Uterus (tissue), 4 donors: ENCODE results near the gene CARD8. TPM values are rescaled to one million over a fixed set of nuclear protein-coding genes. Genes with fewer than 3 reads are reported as not detected.
A peak's percentile ranks its signal among the peaks of the same experiment; 100 is the strongest.

ENCODE experiments used
- DNase-seq, 2 donors: peaks; one replicate each; pipeline ENCODE4 v3.0.0-alpha.2; 2019 to 2020
- H3K27ac ChIP-seq, 2 donors: fragments of 200-600 bp; sonication (generic); 1 replicate in 1 of 2; 2 replicates in 1 of 2; pipeline ENCODE4 v1.5.1; 2016 to 2018
- H3K27me3 ChIP-seq, 2 donors: fragments of 200-600 bp; sonication (generic); one replicate each; pipeline ENCODE4 v1.5.1; 2018 to 2019; ENCODE audit warnings: control low read depth in 1 of 2
- H3K36me3 ChIP-seq, 2 donors: fragments of 200-600 bp; sonication (generic); one replicate each; pipeline ENCODE4 v1.5.1; 2019; ENCODE audit warnings: control low read depth in 1 of 2
- H3K4me1 ChIP-seq, 2 donors: fragments of 200-600 bp; sonication (generic); one replicate each; pipeline ENCODE4 v1.5.1; 2018 to 2019; ENCODE audit warnings: control low read depth in 1 of 2
- H3K4me3 ChIP-seq, 2 donors: fragments of 200-600 bp; sonication (generic); 1 replicate in 1 of 2; 2 replicates in 1 of 2; pipeline ENCODE4 v1.5.1; 2018 to 2019; ENCODE audit warnings: mild to moderate bottlenecking in 1 of 2
- H3K9me3 ChIP-seq, 2 donors: fragments of 200-600 bp; sonication (generic); one replicate each; pipeline ENCODE4 v1.5.1; 2019; ENCODE audit warnings: control low read depth in 1 of 2
- POLR2A ChIP-seq, 2 donors: fragments of 450-650 bp; IDR thresholded peaks; one replicate each; pipeline ENCODE4 v1.6.1; 2016; ENCODE audit warnings: antibody characterized with exemption in 2 of 2, mild to moderate bottlenecking in 1 of 2, moderate library complexity in 1 of 2
- intact Hi-C: fragments of 100-400 bp; cut with DNase I; formaldehyde crosslinking; loops from one replicate; pipeline ENCODE4 v1.15.1; 2023; ENCODE audit warnings: low total_unique reads
- total RNA-seq, 4 donors: library from RNA; depleted of rRNA in 3 of 4; stranded (reverse); fragments of >200 nt in 3 of 4; gene quantifications; one replicate each; pipeline versions ENCODE4 v1.1.0 to v1.2.4, GENCODE V29; 2014 to 2023
- TF ChIP-seq, protein P1 (sequence below), 4 experiments: fragments of 200-600 bp in 2 of 4; fragments of 450-650 bp in 2 of 4; sonication (generic) in 2 of 4; IDR thresholded peaks; one replicate each; pipeline ENCODE4 v1.5.1; 2016 to 2019; ENCODE audit warnings: antibody characterized with exemption in 4 of 4, mild to moderate bottlenecking in 2 of 4, moderate library complexity in 1 of 4
- donor health status: DM: yes; HTN: yes; CAD: no.

The CARD8 gene
- total RNA-seq, 4 donors from 2014 or later = 18.8 to 80.2 (median 53.0) TPM

DNA sequence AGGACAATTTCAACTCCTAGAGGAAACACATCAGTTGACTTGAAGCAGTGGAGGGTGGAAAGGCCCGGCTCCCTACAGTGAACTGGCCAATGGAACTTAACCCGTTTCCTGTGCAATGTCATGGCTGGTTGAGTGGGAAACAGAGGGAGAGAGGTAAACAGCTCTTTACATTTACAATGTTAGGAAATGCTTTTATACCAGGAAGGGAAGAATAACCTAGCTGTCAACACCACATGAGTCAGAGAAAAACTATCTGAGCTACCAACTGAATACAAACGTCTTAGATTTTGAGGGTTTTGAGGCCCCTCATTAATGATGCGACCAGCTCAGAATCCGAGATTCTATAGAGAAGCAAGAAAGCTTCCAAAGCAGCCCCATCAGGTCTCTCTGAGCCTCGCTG lies 36.7 kb downstream of the CARD8 start:
- H3K27me3 ChIP-seq = no peaks in the 10 kb centered on the region
- H3K4me1 ChIP-seq = no peaks in the 10 kb centered on the region
- H3K9me3 ChIP-seq = no peaks in the 10 kb centered on the region
- intact Hi-C loops = no loop called here
- H3K27ac ChIP-seq = no peak overlapping the region
- no peaks in the 10 kb centered on the region for H3K36me3 ChIP-seq
- TF ChIP-seq, protein P1, sequence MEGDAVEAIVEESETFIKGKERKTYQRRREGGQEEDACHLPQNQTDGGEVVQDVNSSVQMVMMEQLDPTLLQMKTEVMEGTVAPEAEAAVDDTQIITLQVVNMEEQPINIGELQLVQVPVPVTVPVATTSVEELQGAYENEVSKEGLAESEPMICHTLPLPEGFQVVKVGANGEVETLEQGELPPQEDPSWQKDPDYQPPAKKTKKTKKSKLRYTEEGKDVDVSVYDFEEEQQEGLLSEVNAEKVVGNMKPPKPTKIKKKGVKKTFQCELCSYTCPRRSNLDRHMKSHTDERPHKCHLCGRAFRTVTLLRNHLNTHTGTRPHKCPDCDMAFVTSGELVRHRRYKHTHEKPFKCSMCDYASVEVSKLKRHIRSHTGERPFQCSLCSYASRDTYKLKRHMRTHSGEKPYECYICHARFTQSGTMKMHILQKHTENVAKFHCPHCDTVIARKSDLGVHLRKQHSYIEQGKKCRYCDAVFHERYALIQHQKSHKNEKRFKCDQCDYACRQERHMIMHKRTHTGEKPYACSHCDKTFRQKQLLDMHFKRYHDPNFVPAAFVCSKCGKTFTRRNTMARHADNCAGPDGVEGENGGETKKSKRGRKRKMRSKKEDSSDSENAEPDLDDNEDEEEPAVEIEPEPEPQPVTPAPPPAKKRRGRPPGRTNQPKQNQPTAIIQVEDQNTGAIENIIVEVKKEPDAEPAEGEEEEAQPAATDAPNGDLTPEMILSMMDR (IDR thresholded peaks at IDR 0.05) = no peak
- TF ChIP-seq POLR2A (IDR thresholded peaks at IDR 0.05) = no peak
- no peak for DNase-seq
- no peak overlapping the region for H3K4me3 ChIP-seq

DNA sequence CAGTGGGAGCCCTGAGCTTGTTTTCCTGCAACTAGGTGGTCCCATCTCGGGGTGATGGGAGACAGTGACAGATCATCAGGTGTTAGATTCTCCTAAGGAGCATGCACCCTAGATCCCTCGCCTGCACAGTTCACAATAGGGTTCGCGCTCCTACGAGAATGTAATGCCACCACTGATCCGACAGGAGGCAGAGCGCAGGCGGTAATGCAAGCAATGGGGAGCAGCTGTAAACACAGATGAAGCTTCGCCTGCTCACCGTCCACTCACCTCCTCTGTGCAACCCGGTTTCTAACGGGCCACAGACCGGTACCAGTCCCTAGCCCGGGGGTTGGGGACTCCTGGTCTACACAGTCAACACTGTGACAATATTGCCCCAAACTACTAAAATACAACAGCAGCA lies 38.8 kb downstream of the CARD8 start:
- Histone ChIP-seq H3K27me3 (no peaks in the 10 kb centered on the region), H3K4me3 (no peak overlapping the region), H3K27ac (no peak overlapping the region), H3K4me1 (no peaks in the 10 kb centered on the region), H3K9me3 (no peaks in the 10 kb centered on the region), H3K36me3 (no peaks in the 10 kb centered on the region)
- intact Hi-C loops = no loop called here
- no peak for DNase-seq
- no peak for TF ChIP-seq POLR2A (IDR thresholded peaks at IDR 0.05)
- TF ChIP-seq, protein P1 (IDR thresholded peaks at IDR 0.05) = no peak

DNA sequence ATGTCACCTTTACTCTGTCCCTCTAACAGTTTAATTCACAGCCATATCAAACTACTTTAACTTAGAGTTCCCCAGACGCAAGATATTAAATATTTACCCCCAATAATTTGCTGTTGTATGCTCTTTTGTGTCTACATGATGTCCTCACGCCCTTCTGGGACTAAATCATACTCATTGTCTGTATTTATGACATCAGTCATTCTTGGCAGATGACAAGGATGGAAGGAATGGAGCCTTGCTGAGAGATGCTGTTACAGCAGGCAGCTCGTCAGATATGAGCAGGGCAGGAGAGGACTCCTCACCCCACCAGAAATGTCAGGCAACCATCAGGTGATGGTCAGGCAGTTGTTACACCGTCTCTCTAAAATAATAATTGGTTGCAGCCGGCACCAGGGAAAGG lies 41.8 kb downstream of the CARD8 start:
- Histone ChIP-seq H3K4me3 (no peak overlapping the region), H3K9me3 (no peaks in the 10 kb centered on the region), H3K36me3 (no peaks in the 10 kb centered on the region), H3K27ac (no peak overlapping the region), H3K27me3 (no peaks in the 10 kb centered on the region), H3K4me1 (no peaks in the 10 kb centered on the region)
- TF ChIP-seq, protein P1 (IDR thresholded peaks at IDR 0.05) = no peak
- no peak for TF ChIP-seq POLR2A (IDR thresholded peaks at IDR 0.05)
- DNase-seq = no peak
- intact Hi-C loops = no loop called here

DNA sequence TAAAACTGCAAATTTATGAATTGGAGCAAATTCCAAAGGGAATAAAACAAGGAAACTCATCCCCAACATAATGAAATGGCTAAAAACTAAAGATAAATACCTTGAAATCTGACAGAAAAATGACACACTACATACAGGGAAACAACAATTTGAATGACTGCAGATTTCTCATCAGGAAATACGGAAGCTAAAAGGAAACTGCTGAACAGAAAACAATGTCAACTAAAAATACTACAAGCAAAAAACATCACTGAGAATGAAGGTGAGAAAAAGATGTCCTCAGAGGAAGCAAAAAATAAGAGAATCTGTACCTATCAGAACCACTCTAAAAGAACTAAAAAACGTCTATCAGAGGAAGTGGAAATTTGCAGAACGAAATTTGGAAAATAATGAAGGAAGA lies 45.7 kb downstream of the CARD8 start:
- Histone ChIP-seq H3K27me3 (no peaks in the 10 kb centered on the region), H3K4me3 (no peak overlapping the region), H3K27ac (peak overlapping the region in 1 of 2 donors; percentile 49), H3K4me1 (no peaks in the 10 kb centered on the region), H3K36me3 (no peaks in the 10 kb centered on the region), H3K9me3 (no peaks in the 10 kb centered on the region)
- intact Hi-C loops = no loop called here
- TF ChIP-seq, protein P1 (IDR thresholded peaks at IDR 0.05) = no peak
- TF ChIP-seq POLR2A (IDR thresholded peaks at IDR 0.05) = no peak
- no peak for DNase-seq

DNA sequence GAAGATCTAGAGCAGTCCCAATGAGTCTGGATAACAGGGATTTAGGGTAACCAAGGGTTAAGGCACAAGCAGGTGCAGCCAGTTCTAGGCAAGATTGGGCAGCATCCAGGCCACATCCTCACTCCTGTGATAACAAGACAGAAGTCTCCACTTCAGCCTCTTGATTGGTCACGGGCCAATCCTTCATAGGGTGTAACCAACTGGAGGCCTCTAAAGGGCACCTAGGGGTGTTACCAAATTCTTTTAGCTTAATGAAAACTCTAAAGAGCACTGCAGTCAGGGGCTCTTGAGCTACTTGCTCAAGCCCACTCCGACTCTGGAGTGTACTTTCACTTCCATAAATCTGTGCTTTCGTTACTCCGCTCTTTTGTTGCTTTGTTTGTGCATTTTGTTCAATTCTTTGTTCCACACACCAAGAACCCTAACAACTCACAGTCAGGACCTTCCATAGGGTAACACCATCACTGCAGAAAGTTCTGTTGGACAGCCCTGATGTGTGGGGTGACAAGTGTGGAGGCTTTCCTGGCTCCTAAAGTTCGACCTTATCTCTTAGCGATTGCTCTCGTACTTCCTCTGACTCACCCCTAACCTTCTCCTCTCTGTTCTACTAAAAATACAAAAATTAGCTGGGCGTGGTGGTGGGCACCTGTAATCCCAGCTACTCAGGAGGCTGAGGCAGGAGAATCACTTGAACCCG lies 49.2 kb downstream of the CARD8 start:
- H3K27me3 ChIP-seq = no peaks in the 10 kb centered on the region
- no peaks in the 10 kb centered on the region for H3K9me3 ChIP-seq
- H3K27ac ChIP-seq = no peak overlapping the region
- no peaks in the 10 kb centered on the region for H3K36me3 ChIP-seq
- TF ChIP-seq, protein P1 (IDR thresholded peaks at IDR 0.05) = no peak
- TF ChIP-seq POLR2A (IDR thresholded peaks at IDR 0.05) = no peak
- no peak overlapping the region for H3K4me3 ChIP-seq
- H3K4me1 ChIP-seq = no peaks in the 10 kb centered on the region
- intact Hi-C loops = no loop called here
- DNase-seq = no peak
